RWPE1 (cell line): ENCODE data around the gene ARFRP1.

Experiments
- CTCF ChIA-PET: fragments of 350-600 bp; sonication (Branson Sonifier 250); formaldehyde crosslinking; extraction: SDS; loops from one replicate; lab custom pipeline; 2021; lab: Yijun Ruan, JAX
- POLR2A ChIA-PET: fragments of 400-600 bp; formaldehyde crosslinking; extraction: SDS; loops from one replicate; lab custom pipeline; 2020; ENCODE audit warnings: antibody characterized with exemption; ENCODE audit not compliant: low non-redundant PET; lab: Yijun Ruan, JAX
- DNase-seq: peaks from one replicate; pipeline ENCODE4 v3.0.0; 2012; ENCODE audit warnings: low spot score
- H3K27ac ChIP-seq: fragments of 450-650 bp; 2 replicates; pipeline ENCODE4 v1.5.1; 2017
- CTCF ChIP-seq: fragments of 450-650 bp; conservative IDR thresholded peaks from 2 replicates; pipeline ENCODE4 v1.5.1; 2017; ENCODE audit warnings: low read depth, mild to moderate bottlenecking

ARFRP1 gene

GRCh38 chr20:63714858-63715257, 7.1 kb upstream of the ARFRP1 start:
- POLR2A ChIA-PET: interaction anchor here (0.6 kb wide), 1 partner anchor 90 kb away, joined by 4 read pairs; no protein-coding TSS in a partner anchor
- no peak overlapping the region for H3K27ac ChIP-seq
- no peak for DNase-seq
- no peak for TF ChIP-seq CTCF
- CTCF ChIA-PET: interaction anchor here (0.5 to 0.6 kb wide), 2 partner anchors 11 to 61 kb away, joined by 3 to 7 read pairs; no protein-coding TSS in a partner anchor

GRCh38 chr20:63712191-63712590, 4.4 kb upstream of the ARFRP1 start:
- DNase-seq: no peak
- POLR2A ChIA-PET: interaction anchor here (0.6 kb wide), 1 partner anchor 240 kb away, joined by 5 read pairs; no protein-coding TSS in a partner anchor
- no peak overlapping the region for H3K27ac ChIP-seq
- CTCF ChIA-PET: no interaction called here
- no peak for TF ChIP-seq CTCF

GRCh38 chr20:63711085-63711645, 3.4 kb upstream of the ARFRP1 start:
- DNase-seq: no peak

GRCh38 chr20:63709149-63709527, 1.4 kb upstream of the ARFRP1 start:
- TF ChIP-seq CTCF: no peak
- peak overlapping the region; percentile 97 for H3K27ac ChIP-seq
- CTCF ChIA-PET: interaction anchor here (1.9 kb wide), 1 partner anchor 265 kb away, joined by 7 read pairs; no protein-coding TSS in a partner anchor
- no peak for DNase-seq
- POLR2A ChIA-PET: interaction anchor here (1.1 kb wide), 1 partner anchor 26 kb away, joined by 3 read pairs; no protein-coding TSS in a partner anchor

More at GRCh38 chr20:63711085-63711645, 3.4 kb upstream of the ARFRP1 start:
- 0 out of 2 replicates have a peak overlapping the region, but pooled peaks have one; percentile 0 for H3K27ac ChIP-seq
- ChIA-PET CTCF (no interaction called here), POLR2A (interaction anchor here (0.6 to 0.7 kb wide), 3 partner anchors 23 to 348 kb away, joined by 4 to 5 read pairs (median 4); no protein-coding TSS in a partner anchor)
- TF ChIP-seq CTCF: no peak

GRCh38 chr20:63708301-63709148, 749 bp upstream of the ARFRP1 start:
- peak overlapping the region; percentile 97 for H3K27ac ChIP-seq

More at GRCh38 chr20:63708301-63709148, 749 bp upstream of the ARFRP1 start:
- CTCF ChIA-PET: interaction anchor here (0.6 to 2.7 kb wide), 4 partner anchors 14 to 265 kb away, joined by 3 to 8 read pairs (median 5); no protein-coding TSS in a partner anchor
- TF ChIP-seq CTCF: no peak
- POLR2A ChIA-PET: interaction anchor here (0.8 to 1.7 kb wide), 3 partner anchors 32 to 248 kb away, joined by 3 to 6 read pairs (median 5); partner anchors contain the start of gene UCKL1
- DNase-seq: no peak
